NCI-H1694 treated with DMSO at 0.1 percent for 48 hours (cell line): ENCODE results near the gene HIPK1.
"Not testable (repeated sequence)": the region's sequence is repeated elsewhere in the genome, so short reads cannot be mapped to it uniquely, and the experiment has no call there.

Experiments used
- DNase-seq: peaks from one replicate; lab custom pipeline; 2025; lab: John Stamatoyannopoulos, UW

Gene HIPK1

DNA sequence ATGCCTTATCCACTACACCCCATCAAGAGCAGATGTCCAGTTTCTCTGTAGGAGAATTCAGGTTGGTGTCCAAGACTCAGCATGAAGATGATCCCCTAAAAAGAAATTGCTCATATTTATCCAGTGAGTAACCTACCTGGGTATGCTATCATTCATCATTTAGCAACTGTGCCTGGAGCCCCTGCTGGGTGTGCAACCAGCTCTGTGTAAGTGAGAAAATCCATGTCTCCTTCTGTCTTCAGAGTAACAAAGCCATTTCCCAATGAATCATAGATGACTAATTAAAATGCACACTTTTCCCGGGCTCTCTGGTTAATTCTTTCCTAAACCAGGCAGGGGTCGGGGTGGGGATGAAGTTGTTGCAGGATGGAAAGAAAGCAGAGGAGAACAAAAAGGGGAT lies 86.0 kb downstream of the HIPK1 start:
- DNase-seq, result no peak

DNA sequence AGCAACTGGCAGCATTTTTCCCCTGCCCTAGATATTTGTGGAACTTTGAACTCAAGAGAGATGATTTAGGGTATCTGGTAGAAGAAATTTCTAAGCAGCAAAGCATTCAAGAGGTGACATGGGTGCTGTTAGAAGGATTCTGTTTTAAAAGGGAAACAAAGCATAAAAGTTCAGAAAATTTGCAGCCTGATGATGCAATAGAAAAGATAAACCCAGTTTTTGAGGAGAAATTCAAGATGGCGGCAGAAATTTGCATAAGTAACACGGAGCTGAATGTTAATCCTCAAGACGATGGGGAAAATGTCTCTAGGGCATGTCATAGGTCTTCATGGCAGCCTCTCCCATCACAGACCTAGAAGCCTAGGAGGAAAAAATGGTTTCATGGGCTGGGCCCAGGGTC lies 90.6 kb downstream of the HIPK1 start:
- not testable (repeated sequence) for DNase-seq

DNA sequence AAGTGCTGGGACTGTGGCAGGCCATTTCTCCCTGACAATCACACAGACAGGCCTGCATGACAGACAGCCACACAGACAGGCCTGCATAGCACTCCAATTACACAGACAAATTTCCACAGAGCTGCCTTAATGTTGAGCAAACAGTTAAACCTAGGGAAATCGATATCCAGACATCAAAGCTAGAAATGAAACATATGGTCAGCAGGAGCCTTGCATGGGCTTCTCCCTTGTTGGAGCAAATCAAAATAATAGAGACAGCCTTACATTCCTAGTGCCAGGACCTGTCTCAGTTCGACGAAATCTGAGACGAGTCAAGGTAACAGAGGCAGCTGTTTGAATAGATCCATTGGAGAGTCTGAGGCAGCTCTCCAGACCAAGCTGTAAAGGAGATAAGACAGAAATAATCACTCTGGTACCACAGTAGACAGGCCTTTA lies 92.6 kb downstream of the HIPK1 start:
- DNase-seq, result no peak

DNA sequence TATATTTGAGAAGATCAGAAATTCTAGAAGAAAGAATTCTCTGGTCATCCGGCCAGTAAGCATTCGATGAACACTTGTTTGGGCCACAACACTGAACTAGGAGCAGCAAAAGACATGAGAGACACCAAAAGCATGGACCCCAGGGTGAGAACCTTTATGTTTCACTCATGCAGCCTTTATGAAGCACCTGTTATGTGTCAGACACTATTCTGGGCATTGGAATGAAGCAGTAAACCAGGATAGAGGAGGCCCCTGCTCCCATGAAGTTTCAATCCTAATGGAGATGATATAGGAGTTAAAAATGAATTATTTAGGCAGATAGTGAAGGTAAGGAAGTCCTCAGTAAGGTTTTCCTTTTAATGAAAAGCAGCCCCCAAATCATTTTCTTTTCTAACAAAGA lies 93.8 kb downstream of the HIPK1 start:
- DNase-seq, result no peak

DNA sequence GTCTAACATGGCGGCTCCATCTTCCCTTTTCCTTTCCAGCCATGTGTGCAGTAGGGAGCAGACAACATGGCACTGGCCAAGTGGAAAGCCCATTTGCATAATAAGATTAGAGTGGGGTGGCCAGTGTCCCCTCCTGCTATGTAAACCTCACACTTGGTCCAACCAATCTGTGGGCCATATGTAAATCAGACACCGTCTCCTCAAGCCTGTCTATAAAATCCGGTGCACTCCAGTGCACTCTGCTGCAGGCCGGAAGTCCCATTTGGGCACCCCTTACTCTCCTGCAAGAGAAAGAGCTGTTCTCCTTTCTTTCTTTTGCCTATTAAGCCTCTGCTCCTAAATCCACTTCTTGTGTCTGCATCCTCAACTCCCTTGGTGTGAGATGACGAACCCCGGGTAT lies 94.3 kb downstream of the HIPK1 start:
- DNase-seq, result no peak

DNA sequence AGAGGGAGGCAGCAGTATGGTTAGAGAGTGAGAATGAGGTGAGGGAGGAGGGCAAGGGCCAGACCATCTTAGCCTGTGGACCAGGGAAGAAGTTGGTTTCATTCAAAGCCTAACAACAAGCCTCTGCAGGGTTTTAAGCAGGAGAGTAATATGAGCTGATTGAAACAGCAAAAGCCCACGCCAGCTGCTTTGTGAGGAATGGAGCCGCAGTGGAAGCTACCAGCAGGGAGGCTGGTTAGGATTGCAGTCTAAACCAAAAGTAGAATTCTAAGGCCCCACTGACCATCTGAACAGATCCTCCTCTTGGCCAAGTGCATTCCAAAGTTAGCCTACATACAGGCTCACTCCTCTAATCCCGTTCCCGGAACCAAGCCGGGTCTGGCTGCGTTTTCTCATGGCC lies 94.9 kb downstream of the HIPK1 start:
- DNase-seq, result no peak

DNA sequence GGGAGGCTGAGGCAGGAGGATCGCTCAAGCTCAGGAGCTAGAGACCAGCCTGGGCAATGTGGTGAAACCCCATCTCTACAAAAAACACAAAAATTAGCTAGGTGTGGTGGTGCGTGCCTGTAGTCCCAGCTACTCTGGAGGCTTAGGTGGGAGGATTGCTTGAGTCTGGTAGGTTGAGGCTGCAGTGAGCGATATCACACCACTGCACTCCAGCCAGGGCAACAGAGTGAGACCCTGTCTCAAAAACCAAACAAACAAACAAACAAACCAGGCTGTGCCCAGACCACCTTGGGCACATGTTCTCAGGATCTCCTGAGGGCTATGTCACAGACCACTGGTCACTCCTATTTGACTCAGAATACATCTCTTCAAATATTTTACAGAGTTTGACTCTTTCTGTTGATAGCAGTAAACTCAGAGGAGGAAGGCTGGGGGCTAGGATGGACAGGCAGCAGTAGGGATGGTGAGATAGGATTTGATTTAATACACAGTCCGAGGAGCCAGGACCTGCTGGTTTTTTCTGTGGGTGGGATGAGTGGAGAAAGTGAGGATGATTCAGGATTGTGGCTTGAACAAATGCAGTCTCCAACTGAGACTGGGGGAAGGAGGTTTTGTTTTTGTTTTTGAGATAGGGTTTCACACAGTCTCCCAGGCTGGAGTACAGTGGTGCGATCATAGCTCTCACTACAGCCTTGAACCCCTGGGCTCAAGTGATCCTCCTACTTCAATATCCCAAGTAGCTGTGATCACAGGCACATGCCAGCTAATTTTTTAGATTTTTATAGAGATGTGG lies 96.7 kb downstream of the HIPK1 start:
- DNase-seq, result no peak

DNA sequence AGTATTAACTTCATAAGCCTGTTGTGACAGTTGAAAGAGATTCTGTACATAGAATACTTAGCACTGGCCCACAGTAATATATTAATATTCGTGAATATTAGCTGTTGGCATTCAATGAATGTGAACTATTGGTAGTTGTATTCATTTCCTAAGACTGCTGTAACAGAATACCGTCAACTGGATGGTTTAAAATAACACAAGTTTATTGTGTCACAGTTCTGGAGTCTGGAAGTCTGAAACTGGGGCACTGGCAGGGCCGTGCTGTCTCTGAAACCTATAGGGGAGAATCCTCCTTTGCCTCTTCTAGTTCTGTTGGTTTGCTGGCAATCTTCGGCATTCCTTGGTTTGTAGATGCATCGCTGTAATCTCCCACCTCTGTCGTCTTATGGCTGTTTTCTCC lies 97.7 kb downstream of the HIPK1 start:
- no peak for DNase-seq
